ENCODE results near the gene HEBP2.

Gene HEBP2

GRCh38 chr6:138397128-138398122 lies 6.6 kb upstream of the HEBP2 start:
- no peak for DNase-seq (ENCODE audit: low read depth in 1 of 2, low spot score in 1 of 2)

- DNase-seq (ENCODE audit: low read depth in 1 of 2, low spot score in 1 of 2) = no peak
Measured at GRCh38 chr6:138400326-138400725, 3.7 kb upstream of the HEBP2 start.

- no peak for DNase-seq (ENCODE audit: low read depth in 1 of 2, low spot score in 1 of 2)
Measured at GRCh38 chr6:138401960-138402837, 1.8 kb upstream of the HEBP2 start.

- DNase-seq (ENCODE audit: low read depth in 1 of 2, low spot score in 1 of 2) = no peak
Measured at GRCh38 chr6:138402838-138403187, 1.2 kb upstream of the HEBP2 start.

GRCh38 chr6:138403324-138403800 lies 661 bp upstream of the HEBP2 start:
- peak in 1 of 2 donors; percentile 9 for DNase-seq (ENCODE audit: low read depth in 1 of 2, low spot score in 1 of 2)

GRCh38 chr6:138404666-138405337 lies 779 bp downstream of the HEBP2 start:
- no peak for DNase-seq (ENCODE audit: low read depth in 1 of 2, low spot score in 1 of 2)

GRCh38 chr6:138405816-138406413 lies 1.9 kb downstream of the HEBP2 start:
- no peak for DNase-seq (ENCODE audit: low read depth in 1 of 2, low spot score in 1 of 2)

- no peak for DNase-seq (ENCODE audit: low read depth in 1 of 2, low spot score in 1 of 2)
Measured at GRCh38 chr6:138406443-138406842, 2.4 kb downstream of the HEBP2 start.

GRCh38 chr6:138410048-138410735 lies 6.2 kb downstream of the HEBP2 start:
- no peak for DNase-seq (ENCODE audit: low read depth in 1 of 2, low spot score in 1 of 2)

- DNase-seq (ENCODE audit: low read depth in 1 of 2, low spot score in 1 of 2) = no peak
Measured at GRCh38 chr6:138410972-138411880, 7.2 kb downstream of the HEBP2 start.

GRCh38 chr6:138415125-138415524 lies 11.1 kb downstream of the HEBP2 start:
- DNase-seq (ENCODE audit: low read depth in 1 of 2, low spot score in 1 of 2) = no peak

GRCh38 chr6:138416206-138416605 lies 12.2 kb downstream of the HEBP2 start:
- no peak for DNase-seq (ENCODE audit: low read depth in 1 of 2, low spot score in 1 of 2)

- no peak for DNase-seq (ENCODE audit: low read depth in 1 of 2, low spot score in 1 of 2)
Measured at GRCh38 chr6:138417493-138418117, 13.6 kb downstream of the HEBP2 start.

GRCh38 chr6:138418118-138418742 lies 14.2 kb downstream of the HEBP2 start:
- no peak for DNase-seq (ENCODE audit: low read depth in 1 of 2, low spot score in 1 of 2)

- DNase-seq (ENCODE audit: low read depth in 1 of 2, low spot score in 1 of 2) = no peak
Measured at GRCh38 chr6:138419766-138420165, 15.7 kb downstream of the HEBP2 start.

- DNase-seq (ENCODE audit: low read depth in 1 of 2, low spot score in 1 of 2) = no peak
Measured at GRCh38 chr6:138420356-138420755, 16.3 kb downstream of the HEBP2 start.

- no peak for DNase-seq (ENCODE audit: low read depth in 1 of 2, low spot score in 1 of 2)
Measured at GRCh38 chr6:138421089-138421488, 17.1 kb downstream of the HEBP2 start.

- DNase-seq (ENCODE audit: low read depth in 1 of 2, low spot score in 1 of 2) = no peak
Measured at GRCh38 chr6:138421608-138422007, 17.6 kb downstream of the HEBP2 start.
